Activated CD4-positive, alpha-beta memory T cell treated with anti-CD3 and anti-CD28 coated beads, Interleukin-2, amount 10 ng/mL, durations not matched to agents 7 days and 5 days (primary cell): Measurements from ENCODE around the gene SLC2A4RG. TPM values are rescaled to one million over a fixed set of nuclear protein-coding genes. Genes with fewer than 3 reads are reported as not detected.

ENCODE experiments used
- CTCF ChIA-PET: fragments of 350-600 bp; sonication (Branson Sonifier 250); formaldehyde crosslinking; loops from one replicate; lab custom pipeline; 2021; ENCODE audit warnings: antibody characterized with exemption, inconsistent platforms; lab: Charles Lee
- POLR2A ChIA-PET: fragments of 350-600 bp; sonication (Branson Sonifier 250); formaldehyde crosslinking; loops from one replicate; lab custom pipeline; 2021; ENCODE audit warnings: antibody characterized with exemption; lab: Charles Lee
- DNase-seq: peaks from one replicate; pipeline ENCODE4 v3.0.0-alpha.2; 2020
- H3K27ac Mint-ChIP-seq: one replicate; pipeline ENCODE4 v1.8.0; 2021; ENCODE audit warnings: mild to moderate bottlenecking, mixed read lengths
- H3K27me3 Mint-ChIP-seq: one replicate; pipeline ENCODE4 v1.8.0; 2021; ENCODE audit warnings: mixed read lengths
- H3K36me3 Mint-ChIP-seq: one replicate; pipeline ENCODE4 v1.8.0; 2021; ENCODE audit warnings: low read depth, mixed read lengths
- H3K4me1 Mint-ChIP-seq: one replicate; pipeline ENCODE4 v1.8.0; 2021; ENCODE audit warnings: mixed read lengths
- H3K4me3 Mint-ChIP-seq: one replicate; pipeline ENCODE4 v1.8.0; 2021; ENCODE audit warnings: mild to moderate bottlenecking, mixed read lengths
- H3K9me3 Mint-ChIP-seq: one replicate; pipeline ENCODE4 v1.8.0; 2021; ENCODE audit warnings: mixed read lengths
- total RNA-seq, 2 experiments: library from RNA; stranded (reverse); gene quantifications; one replicate each; pipeline ENCODE4 v1.2.3, GENCODE V29; 2021

Gene SLC2A4RG
- total RNA-seq, 2 experiments from 2014 or later = 88.3 to 90.4 TPM

- Mint-ChIP-seq H3K9me3 (no peaks in the 10 kb centered on the region), H3K27me3 (no peaks in the 10 kb centered on the region), H3K4me1 (peaks cover 27% of the 10 kb centered on the region), H3K4me3 (no peak overlapping the region), H3K27ac (peak overlapping the region; percentile 64), H3K36me3 (peaks cover 38% of the 10 kb centered on the region)
- no peak for DNase-seq
- POLR2A ChIA-PET = interaction anchor here (7.3 kb wide), 1 partner anchor 29 kb away, joined by 120 read pairs; the partner anchor contains the start of genes ARFRP1 and ZGPAT
- CTCF ChIA-PET = interaction anchor here (0.6 to 0.7 kb wide), 2 partner anchors 26 to 50 kb away, joined by 3 read pairs; partner anchors contain the start of genes ARFRP1 and ZGPAT
These were observed 5.2 kb upstream of the SLC2A4RG start for GRCh38 chr20:63734111-63734945.

DNA sequence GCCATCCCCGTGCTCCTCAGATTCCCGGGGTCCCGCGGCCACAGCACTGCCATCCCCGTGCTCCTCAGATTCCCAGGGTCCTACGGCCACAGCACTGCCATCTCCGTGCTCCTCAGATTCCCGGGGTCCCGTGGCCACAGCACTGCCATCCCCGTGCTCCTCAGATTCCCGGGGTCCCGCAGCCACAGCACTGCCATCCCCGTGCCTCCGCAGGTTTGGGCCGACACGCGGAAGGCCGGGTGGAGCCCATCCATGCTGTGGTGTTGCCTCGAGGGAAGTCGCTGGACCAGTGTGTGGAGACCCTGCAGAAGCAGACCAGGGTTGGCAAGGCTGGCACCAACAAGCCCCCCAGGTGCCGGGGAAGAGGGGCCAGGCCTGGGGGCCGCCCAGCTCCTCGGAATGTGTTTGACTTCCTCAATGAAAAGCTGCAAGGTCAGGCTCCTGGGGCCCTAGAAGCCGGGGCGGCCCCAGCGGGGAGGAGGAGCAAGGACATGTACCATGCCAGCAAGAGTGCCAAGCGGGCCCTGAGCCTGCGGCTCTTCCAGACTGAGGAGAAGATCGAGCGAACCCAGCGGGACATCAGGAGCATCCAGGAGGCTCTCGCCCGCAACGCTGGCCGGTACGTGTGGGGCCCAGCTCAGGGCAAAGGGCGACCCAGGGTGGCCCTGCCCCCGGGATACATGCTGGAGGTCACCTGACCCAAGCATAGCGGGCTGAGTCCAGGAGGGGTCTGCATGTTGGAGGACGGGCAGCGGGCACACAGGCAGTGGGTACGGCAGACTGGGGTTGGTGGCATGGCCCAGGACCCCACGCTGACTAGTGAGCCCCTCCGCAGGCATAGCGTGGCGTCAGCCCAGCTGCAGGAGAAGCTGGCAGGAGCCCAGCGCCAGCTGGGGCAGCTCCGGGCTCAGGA, 4.4 kb upstream of the SLC2A4RG start:
- H3K27me3 Mint-ChIP-seq = no peaks in the 10 kb centered on the region
- no peak for DNase-seq
- H3K9me3 Mint-ChIP-seq = no peaks in the 10 kb centered on the region
- CTCF ChIA-PET = interaction anchor here (0.6 to 3.1 kb wide), 7 partner anchors 10 to 77 kb away, joined by 3 to 35 read pairs (median 4); partner anchors contain the start of genes ARFRP1, RTEL1 and ZGPAT
- POLR2A ChIA-PET = interaction anchor here (0.7 to 7.3 kb wide), 15 partner anchors 6 to 307 kb away, joined by 3 to 120 read pairs (median 6); partner anchors contain the start of genes ARFRP1, PRPF6, RTEL1 and SAMD10
- peak overlapping the region; percentile 86 for H3K4me3 Mint-ChIP-seq
- H3K36me3 Mint-ChIP-seq = peaks cover 31% of the 10 kb centered on the region
- H3K27ac Mint-ChIP-seq = peak overlapping the region; percentile 95
- peaks cover 27% of the 10 kb centered on the region for H3K4me1 Mint-ChIP-seq

GRCh38 chr20:63735859-63736718, 3.5 kb upstream of the SLC2A4RG start, which contains the start of gene LIME1:
LIME1 (plus strand) TSS chr20:63736664; CDS start chr20:63737550, 886 bp downstream.
- peak within 1 kb of the TSS; percentile 86 for H3K4me3 Mint-ChIP-seq
- ChIA-PET CTCF (interaction anchor here (0.7 to 3.1 kb wide), 10 partner anchors 11 to 240 kb away, joined by 3 to 35 read pairs (median 4); partner anchors contain the start of genes ARFRP1, PTK6, RTEL1 and ZGPAT), POLR2A (interaction anchor here (0.7 to 7.3 kb wide), 26 partner anchors 7 to 341 kb away, joined by 3 to 120 read pairs (median 5); partner anchors contain the start of genes ARFRP1, GMEB2, PPDPF and PRPF6)
- peak; percentile 87 for DNase-seq
- H3K36me3 Mint-ChIP-seq = peaks cover 29% of the 10 kb centered on the region
- no peaks in the 10 kb centered on the region for H3K9me3 Mint-ChIP-seq
- H3K4me1 Mint-ChIP-seq = peaks cover 27% of the 10 kb centered on the region
- no peaks in the 10 kb centered on the region for H3K27me3 Mint-ChIP-seq
- H3K27ac Mint-ChIP-seq = peak within 1 kb of the TSS; percentile 95

GRCh38 chr20:63736893-63737694, 2.5 kb upstream of the SLC2A4RG start:
- peak; percentile 75 for DNase-seq
- Mint-ChIP-seq H3K36me3 (peaks cover 32% of the 10 kb centered on the region), H3K4me3 (peak overlapping the region; percentile 86), H3K27ac (peak overlapping the region; percentile 95), H3K4me1 (peaks cover 27% of the 10 kb centered on the region), H3K9me3 (no peaks in the 10 kb centered on the region), H3K27me3 (no peaks in the 10 kb centered on the region)
- CTCF ChIA-PET = interaction anchor here (1.0 to 3.1 kb wide), 9 partner anchors 13 to 241 kb away, joined by 3 to 35 read pairs (median 5); partner anchors contain the start of genes ARFRP1, PTK6, RTEL1 and ZGPAT
- POLR2A ChIA-PET = interaction anchor here (0.5 to 7.3 kb wide), 25 partner anchors 8 to 1356 kb away, joined by 3 to 120 read pairs (median 5); partner anchors contain the start of genes ARFRP1, GMEB2, PPDPF and PTK6

DNA sequence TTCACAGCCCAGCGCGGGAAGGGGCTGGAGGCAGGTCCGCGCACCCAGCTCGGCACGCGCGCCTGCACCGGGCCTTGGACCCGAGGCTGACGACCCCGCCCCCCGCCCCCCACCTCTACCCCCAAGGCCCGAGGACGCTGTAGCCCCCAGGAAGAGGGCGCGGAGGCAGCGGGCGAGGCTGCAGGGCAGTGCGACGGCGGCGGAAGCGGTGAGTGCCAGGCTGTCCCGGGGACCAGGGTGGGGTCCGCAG, 2.0 kb upstream of the SLC2A4RG start:
- Mint-ChIP-seq H3K9me3 (no peaks in the 10 kb centered on the region), H3K4me3 (peak overlapping the region; percentile 86)

DNA sequence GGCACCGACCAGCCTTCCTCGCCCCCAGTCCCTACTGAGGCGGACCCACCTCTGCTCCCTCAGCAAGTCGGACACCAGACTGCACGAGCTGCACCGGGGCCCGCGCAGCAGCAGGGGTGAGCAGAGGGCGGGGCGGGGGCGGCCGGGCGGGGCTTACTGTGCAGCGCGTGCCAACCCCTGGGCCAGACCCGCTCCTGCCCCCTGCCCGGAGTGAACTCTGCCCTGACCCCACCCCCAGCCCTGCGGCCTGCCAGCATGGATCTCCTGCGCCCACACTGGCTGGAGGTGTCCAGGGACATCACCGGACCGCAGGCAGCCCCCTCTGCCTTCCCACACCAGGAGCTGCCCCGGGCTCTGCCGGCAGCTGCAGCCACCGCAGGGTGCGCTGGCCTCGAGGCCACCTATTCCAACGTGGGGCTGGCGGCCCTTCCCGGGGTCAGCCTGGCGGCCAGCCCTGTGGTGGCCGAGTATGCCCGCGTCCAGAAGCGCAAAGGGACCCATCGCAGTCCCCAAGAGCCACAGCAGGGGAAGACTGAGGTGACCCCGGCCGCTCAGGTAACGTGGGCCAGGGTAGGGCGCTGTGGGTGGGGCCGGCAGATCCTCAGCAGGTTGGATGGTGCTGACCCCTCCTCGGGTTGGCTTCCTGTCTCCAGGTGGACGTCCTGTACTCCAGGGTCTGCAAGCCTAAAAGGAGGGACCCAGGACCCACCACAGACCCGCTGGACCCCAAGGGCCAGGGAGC, 1.5 kb upstream of the SLC2A4RG start:
- peak overlapping the region; percentile 56 for H3K4me3 Mint-ChIP-seq

More for the DNA sequence above, 2.0 kb upstream of the SLC2A4RG start:
- POLR2A ChIA-PET = interaction anchor here (0.5 to 7.3 kb wide), 9 partner anchors 9 to 1357 kb away, joined by 3 to 120 read pairs (median 5); partner anchors contain the start of genes ARFRP1, TPD52L2 and ZGPAT
- H3K4me1 Mint-ChIP-seq = peaks cover 27% of the 10 kb centered on the region
- no peak for DNase-seq
- CTCF ChIA-PET = interaction anchor here (1.6 to 3.1 kb wide), 2 partner anchors 30 to 200 kb away, joined by 4 to 35 read pairs; partner anchors contain the start of genes ARFRP1 and ZGPAT
- H3K36me3 Mint-ChIP-seq = peaks cover 32% of the 10 kb centered on the region
- H3K27me3 Mint-ChIP-seq = no peaks in the 10 kb centered on the region
- H3K27ac Mint-ChIP-seq = peak overlapping the region; percentile 10

DNA sequence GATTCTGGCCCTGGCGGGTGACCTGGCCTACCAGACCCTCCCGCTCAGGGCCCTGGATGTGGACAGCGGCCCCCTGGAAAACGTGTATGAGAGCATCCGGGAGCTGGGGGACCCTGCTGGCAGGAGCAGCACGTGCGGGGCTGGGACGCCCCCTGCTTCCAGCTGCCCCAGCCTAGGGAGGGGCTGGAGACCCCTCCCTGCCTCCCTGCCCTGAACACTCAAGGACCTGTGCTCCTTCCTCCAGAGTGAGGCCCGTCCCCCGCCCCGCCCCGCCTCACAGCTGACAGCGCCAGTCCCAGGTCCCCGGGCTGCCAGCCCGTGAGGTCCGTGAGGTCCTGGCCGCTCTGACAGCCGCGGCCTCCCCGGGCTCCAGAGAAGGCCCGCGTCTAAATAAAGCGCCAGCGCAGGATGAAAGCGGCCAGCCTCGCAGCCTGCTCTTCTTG, 868 bp upstream of the SLC2A4RG start:
- Mint-ChIP-seq H3K9me3 (no peaks in the 10 kb centered on the region), H3K27ac (peak overlapping the region; percentile 49), H3K4me3 (peak overlapping the region; percentile 56), H3K4me1 (peaks cover 23% of the 10 kb centered on the region), H3K27me3 (no peaks in the 10 kb centered on the region), H3K36me3 (peaks cover 29% of the 10 kb centered on the region)
- POLR2A ChIA-PET = interaction anchor here (0.7 to 7.3 kb wide), 10 partner anchors 10 to 218 kb away, joined by 3 to 120 read pairs (median 6); partner anchors contain the start of genes ARFRP1, PTK6, TNFRSF6B and TPD52L2
- DNase-seq = peak; percentile 57
- CTCF ChIA-PET = interaction anchor here (1.2 to 1.6 kb wide), 3 partner anchors 12 to 201 kb away, joined by 4 to 7 read pairs (median 5); partner anchors contain the start of genes ARFRP1 and ZGPAT

More for the DNA sequence above, 1.5 kb upstream of the SLC2A4RG start:
- Mint-ChIP-seq H3K36me3 (peaks cover 32% of the 10 kb centered on the region), H3K9me3 (no peaks in the 10 kb centered on the region), H3K27ac (peak overlapping the region; percentile 49), H3K4me1 (peaks cover 27% of the 10 kb centered on the region), H3K27me3 (no peaks in the 10 kb centered on the region)
- DNase-seq = peak; percentile 45
- POLR2A ChIA-PET = interaction anchor here (1.0 to 7.3 kb wide), 9 partner anchors 9 to 201 kb away, joined by 3 to 120 read pairs (median 6); partner anchors contain the start of genes ARFRP1, PTK6, TNFRSF6B and TPD52L2
- CTCF ChIA-PET = interaction anchor here (1.3 to 3.1 kb wide), 3 partner anchors 30 to 200 kb away, joined by 4 to 35 read pairs (median 7); partner anchors contain the start of genes ARFRP1 and ZGPAT

DNA sequence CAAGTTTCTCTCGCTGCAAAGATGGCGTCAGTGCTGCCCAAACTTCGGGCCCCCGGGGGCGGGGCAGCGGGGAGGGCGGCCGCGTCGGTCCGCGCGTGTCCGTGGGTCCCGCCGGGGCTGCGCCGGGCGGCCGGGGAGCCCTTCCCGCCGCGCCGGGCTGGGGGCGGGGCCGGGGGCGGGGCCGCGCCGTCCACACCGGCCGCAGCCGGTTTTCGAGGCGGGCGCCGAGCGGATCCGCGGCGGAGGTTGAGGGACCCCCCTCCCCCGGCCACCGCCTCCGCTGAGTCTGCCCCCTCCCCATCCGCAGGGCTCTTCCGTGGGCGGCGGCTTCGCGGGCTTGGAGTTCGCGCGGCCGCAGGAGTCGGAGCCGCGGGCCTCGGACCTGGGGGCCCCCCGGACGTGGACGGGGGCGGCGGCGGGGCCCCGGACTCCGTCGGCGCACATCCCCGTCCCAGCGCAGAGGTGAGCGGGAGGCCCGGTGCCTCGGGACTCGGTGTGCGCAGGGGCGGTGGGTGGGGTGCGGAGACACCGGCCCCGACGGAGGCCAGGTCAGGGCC, 572 bp downstream of the SLC2A4RG start:
- POLR2A ChIA-PET = interaction anchor here (0.7 to 2.8 kb wide), 8 partner anchors 10 to 219 kb away, joined by 3 to 30 read pairs (median 4); partner anchors contain the start of genes ARFRP1, GMEB2, PPDPF and TPD52L2
- peak; percentile 66 for DNase-seq

GRCh38 chr20:63740627-63741353, 1.2 kb downstream of the SLC2A4RG start:
- H3K27me3 Mint-ChIP-seq = no peaks in the 10 kb centered on the region
- H3K4me3 Mint-ChIP-seq = peak overlapping the region; percentile 62
- CTCF ChIA-PET = interaction anchor here (1.1 to 2.4 kb wide), 4 partner anchors 10 to 233 kb away, joined by 3 to 16 read pairs (median 4); partner anchors contain the start of genes ARFRP1, TPD52L2 and ZGPAT
- peaks cover 11% of the 10 kb centered on the region for H3K4me1 Mint-ChIP-seq
- H3K27ac Mint-ChIP-seq = peak overlapping the region; percentile 16
- DNase-seq = peak; percentile 48
- H3K36me3 Mint-ChIP-seq = peaks cover 17% of the 10 kb centered on the region
- POLR2A ChIA-PET = interaction anchor here (0.7 to 2.8 kb wide), 9 partner anchors 10 to 220 kb away, joined by 3 to 30 read pairs (median 4); partner anchors contain the start of genes ARFRP1, GMEB2, PPDPF and TPD52L2
- no peaks in the 10 kb centered on the region for H3K9me3 Mint-ChIP-seq

More for the DNA sequence above, 572 bp downstream of the SLC2A4RG start:
- H3K4me1 Mint-ChIP-seq = peaks cover 18% of the 10 kb centered on the region
- H3K9me3 Mint-ChIP-seq = no peaks in the 10 kb centered on the region
- no peaks in the 10 kb centered on the region for H3K27me3 Mint-ChIP-seq
- peak overlapping the region; percentile 16 for H3K27ac Mint-ChIP-seq
- CTCF ChIA-PET = interaction anchor here (1.1 to 2.4 kb wide), 4 partner anchors 10 to 234 kb away, joined by 3 to 16 read pairs (median 4); partner anchors contain the start of genes ARFRP1, TPD52L2 and ZGPAT
- H3K4me3 Mint-ChIP-seq = peak overlapping the region; percentile 62
- peaks cover 21% of the 10 kb centered on the region for H3K36me3 Mint-ChIP-seq
